NCI-H526 treated with DMSO at 0.1 percent for 48 hours (cell line): ENCODE data around the gene CENPX.

Experiments used
- DNase-seq: peaks from one replicate; lab custom pipeline; 2025; lab: John Stamatoyannopoulos, UW

The CENPX gene

DNA sequence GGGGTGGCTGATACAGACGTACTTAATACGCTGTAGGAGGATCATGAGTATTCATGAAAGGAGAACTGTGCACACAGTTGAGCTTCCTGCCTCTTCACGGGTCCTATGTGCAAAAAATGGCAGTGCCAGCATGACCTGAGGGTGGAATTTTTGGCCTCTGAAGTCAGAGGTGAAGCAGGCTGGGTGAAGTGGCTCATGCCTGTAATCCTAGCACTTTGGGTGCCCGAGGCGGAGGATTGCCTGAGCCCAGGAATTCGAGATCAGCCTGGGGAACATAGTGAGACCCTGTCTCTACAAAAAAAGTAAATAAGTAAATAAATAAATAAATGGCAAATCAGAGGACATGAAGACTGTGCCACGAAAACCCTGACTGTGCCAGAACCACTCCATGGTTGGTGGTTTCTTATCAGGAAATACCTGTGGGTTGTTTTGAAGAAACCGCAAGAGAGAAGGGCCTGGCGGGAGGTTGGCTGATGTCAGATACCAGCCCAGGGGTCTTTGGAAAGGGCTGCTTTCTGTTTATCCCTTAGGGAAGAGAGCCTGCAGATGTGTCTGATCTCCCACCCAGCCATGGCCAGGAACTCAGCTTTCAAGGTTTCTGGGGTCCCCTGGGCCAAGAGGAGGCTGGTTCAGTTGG is 41.9 kb downstream of the CENPX start:
- DNase-seq, result no peak

GRCh38 chr17:81980122-81980521 is 42.6 kb downstream of the CENPX start:
- DNase-seq, result no peak

DNA sequence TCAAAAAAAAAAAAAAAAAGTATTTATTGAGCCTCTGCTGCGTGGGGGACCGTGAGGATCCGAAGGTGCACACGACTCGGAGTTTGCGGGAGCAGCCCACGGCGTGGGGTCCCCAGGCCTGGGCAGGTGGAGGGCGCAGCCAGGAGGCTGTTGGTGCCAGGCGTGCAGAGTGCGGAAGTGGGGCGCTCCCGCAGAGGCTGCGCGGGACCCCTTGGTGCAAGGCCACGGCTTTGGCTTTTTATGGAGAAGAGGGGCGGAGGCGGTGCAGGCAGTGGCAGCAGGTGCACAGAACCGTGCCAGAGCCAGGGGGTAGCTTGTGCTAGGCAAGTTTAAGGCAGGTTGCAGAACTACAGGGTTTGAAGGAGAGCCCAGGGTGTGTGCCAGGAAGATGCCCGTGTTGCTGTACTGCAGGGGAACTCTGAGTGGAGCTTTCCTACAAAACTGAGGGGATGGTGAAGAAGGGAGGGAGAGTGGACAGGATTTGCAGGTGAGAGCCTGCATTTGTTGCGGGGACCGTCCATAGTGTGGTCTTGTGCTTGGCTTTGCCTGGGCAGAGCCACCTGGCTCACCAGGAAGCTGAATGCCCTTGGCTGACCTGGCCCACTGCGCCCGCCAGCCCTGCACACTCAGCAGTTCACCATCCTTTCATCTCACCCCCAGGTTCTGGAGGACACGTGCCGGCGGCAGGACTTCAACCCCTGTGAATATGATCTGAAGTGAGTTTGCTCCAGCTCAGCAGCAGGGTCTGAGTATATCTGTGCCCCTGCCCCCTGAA is 44.0 kb downstream of the CENPX start:
- no peak for DNase-seq

DNA sequence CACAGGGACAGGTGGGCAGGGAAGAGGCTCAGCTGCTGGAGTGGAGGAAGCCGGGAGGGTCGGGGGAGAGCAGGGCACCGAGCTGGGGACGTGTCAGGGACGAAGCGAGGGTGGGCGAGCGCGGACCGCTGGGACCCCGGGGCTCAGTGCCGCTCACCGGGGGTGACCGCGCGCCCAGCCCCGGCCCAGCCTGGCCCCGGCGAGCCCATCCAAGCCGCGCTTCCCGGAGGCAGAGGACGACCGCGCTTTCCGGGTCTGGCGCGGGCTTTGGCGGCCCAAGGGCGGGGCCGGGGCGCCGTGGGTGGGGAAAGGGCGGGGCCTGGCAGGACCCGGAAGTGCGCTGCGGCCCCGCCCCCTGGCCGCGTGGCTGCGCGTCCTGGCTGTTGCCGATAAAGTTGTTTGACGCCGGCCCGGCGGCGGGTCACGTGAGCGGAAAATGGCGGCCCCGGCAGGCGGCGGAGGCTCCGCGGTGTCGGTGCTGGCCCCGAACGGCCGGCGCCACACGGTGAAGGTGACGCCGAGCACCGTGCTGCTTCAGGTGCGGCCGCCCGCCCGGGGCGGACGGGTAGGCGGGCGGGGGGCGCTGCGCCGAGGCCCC is 45.4 kb downstream of the CENPX start, which contains the start of gene ASPSCR1:
TSS of gene ASPSCR1 (plus strand) at position 419 of the 598 bp plus-strand sequence. CDS start at position 437, 18 bp downstream.
- peak; percentile 67 for DNase-seq

- peak; percentile 15 for DNase-seq
Observed at GRCh38 chr17:81976332-81977210, 46.1 kb downstream of the CENPX start.

- DNase-seq, result no peak
Observed at GRCh38 chr17:81973432-81973831, 49.2 kb downstream of the CENPX start.

DNA sequence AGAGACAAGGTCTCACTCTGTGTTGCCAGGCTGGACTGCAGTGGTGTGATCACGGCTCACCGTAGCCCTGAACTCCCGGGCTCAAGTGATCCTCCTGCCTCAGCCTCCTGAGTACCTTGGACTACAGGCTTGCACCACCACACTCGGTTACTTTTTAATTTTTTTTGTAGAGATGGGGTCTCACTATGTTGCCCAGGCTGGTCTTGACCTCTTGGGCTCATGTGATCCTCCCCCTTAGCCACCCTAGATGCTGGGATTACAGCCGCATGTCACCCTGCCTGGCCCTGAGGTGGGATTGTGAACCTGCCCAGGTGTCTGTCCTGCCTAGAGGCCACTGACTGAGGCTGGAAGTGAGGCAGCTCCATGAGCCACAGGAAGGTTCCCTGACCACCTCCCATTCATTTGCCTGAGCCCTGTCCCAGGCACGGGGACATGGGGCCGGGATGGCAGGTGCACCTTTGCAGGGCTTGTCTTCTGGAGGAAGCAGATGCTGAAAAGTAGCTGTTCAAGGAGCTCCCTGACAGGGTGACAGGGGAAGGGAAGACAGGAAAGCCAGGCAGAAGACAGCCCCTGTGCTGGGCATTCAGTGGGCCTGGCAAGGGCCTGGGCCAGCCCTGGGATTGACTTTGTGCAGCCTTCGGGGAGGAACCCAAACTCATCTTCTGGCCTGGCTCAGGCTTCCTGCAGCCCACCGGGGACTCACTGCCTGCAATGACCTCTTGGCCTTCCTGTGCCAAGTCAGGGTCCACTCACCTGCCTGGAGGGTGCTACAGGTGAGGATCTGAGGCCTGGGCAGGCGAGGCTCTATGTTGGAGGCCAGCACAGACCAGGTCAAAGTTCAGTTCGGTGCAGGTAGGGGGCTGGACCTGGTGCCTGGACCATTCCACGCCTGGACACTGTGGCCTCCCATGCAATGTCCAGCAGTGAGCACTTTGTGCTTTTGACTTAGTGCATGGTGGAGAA is 53.5 kb downstream of the CENPX start:
- DNase-seq, result no peak
